ENCODE measurements around the gene ANP32A.

Gene ANP32A

GRCh38 chr15:68797599-68798345 lies 22.9 kb downstream of the ANP32A start:
- no peak for DNase-seq

GRCh38 chr15:68797191-68797590 lies 23.5 kb downstream of the ANP32A start:
- DNase-seq, result no peak

- DNase-seq, result no peak
These were observed 24.1 kb downstream of the ANP32A start for GRCh38 chr15:68796576-68796975.

- no peak for DNase-seq
These were observed 25.3 kb downstream of the ANP32A start for GRCh38 chr15:68795298-68795848.

- no peak for DNase-seq
These were observed 25.8 kb downstream of the ANP32A start for GRCh38 chr15:68794863-68795262.

GRCh38 chr15:68794307-68794706 lies 26.4 kb downstream of the ANP32A start:
- DNase-seq, result no peak

- no peak for DNase-seq
These were observed 26.9 kb downstream of the ANP32A start for GRCh38 chr15:68793776-68794175.

GRCh38 chr15:68792901-68793766 lies 27.6 kb downstream of the ANP32A start:
- no peak for DNase-seq

- no peak for DNase-seq
These were observed 29.0 kb downstream of the ANP32A start for GRCh38 chr15:68791431-68792283.

GRCh38 chr15:68790910-68791309 lies 29.8 kb downstream of the ANP32A start:
- no peak for DNase-seq

- DNase-seq, result no peak
These were observed 30.5 kb downstream of the ANP32A start for GRCh38 chr15:68790242-68790575.

- no peak for DNase-seq
These were observed 31.0 kb downstream of the ANP32A start for GRCh38 chr15:68789534-68790241.

GRCh38 chr15:68789091-68789490 lies 31.6 kb downstream of the ANP32A start:
- DNase-seq, result no peak

GRCh38 chr15:68788264-68788624 lies 32.5 kb downstream of the ANP32A start:
- DNase-seq, result no peak

GRCh38 chr15:68787609-68788263 lies 33.0 kb downstream of the ANP32A start:
- no peak for DNase-seq

- DNase-seq, result no peak
These were observed 33.9 kb downstream of the ANP32A start for GRCh38 chr15:68786753-68787152.

- DNase-seq, result no peak
These were observed 35.2 kb downstream of the ANP32A start for GRCh38 chr15:68785541-68785940.

- no peak for DNase-seq
These were observed 36.5 kb downstream of the ANP32A start for GRCh38 chr15:68784206-68784605.

GRCh38 chr15:68783226-68784058 lies 37.3 kb downstream of the ANP32A start:
- peak; percentile 65 for DNase-seq

GRCh38 chr15:68782589-68783161 lies 38.0 kb downstream of the ANP32A start:
- DNase-seq, result no peak
